Measurements from ENCODE around the gene CLEC6A.
"Not testable (repeated sequence)": the region's sequence is repeated elsewhere in the genome, so short reads cannot be mapped to it uniquely, and the experiment has no call there.

CLEC6A gene

DNA sequence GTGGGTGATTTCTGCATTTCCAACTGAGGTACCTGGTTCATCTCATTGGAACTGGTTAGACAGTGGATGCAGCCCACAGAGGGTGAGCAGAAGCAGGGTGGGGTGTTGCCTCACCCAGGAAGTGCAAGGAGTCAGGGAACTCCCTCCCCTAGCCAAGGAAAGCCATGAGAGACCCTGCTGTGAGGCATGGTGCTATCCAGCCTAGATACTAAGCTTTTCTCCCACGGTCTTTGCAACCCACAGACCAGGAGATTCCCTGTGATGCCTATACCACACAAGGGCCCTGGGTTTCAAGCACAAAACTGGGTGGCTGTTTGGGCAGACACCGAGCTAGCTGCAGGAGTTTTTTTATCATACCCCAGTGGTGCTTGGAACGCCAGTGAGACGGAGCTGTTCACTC lies 39.9 kb downstream of the CLEC6A start:
- not testable (repeated sequence) for DNase-seq (ENCODE audit: low spot score)

- DNase-seq (ENCODE audit: low spot score), result not testable (repeated sequence)
These were observed 40.3 kb downstream of the CLEC6A start for GRCh38 chr12:8496074-8496473.

GRCh38 chr12:8499616-8500015 lies 43.9 kb downstream of the CLEC6A start:
- no peak for DNase-seq (ENCODE audit: low spot score)

GRCh38 chr12:8501720-8502119 lies 46.0 kb downstream of the CLEC6A start:
- no peak for DNase-seq (ENCODE audit: low spot score)

DNA sequence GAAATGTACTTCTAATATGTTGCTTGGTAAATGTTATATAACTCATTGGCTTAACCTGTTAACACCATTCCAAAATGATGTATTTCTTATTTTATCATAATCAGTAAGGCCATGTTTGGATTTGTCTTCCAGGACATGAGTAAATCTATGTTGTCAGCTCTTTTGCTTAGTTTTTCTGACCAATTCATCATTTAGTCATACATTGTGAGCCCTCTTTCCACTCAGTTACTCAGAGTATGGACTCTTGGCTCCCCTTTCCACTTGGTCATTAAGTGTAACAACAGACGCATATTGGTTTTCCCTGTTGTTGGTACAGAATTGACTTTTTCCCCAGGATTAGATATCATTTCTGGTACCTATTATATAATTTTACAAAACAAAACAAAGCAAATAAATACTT lies 48.6 kb downstream of the CLEC6A start:
- DNase-seq (ENCODE audit: low spot score), result no peak

DNA sequence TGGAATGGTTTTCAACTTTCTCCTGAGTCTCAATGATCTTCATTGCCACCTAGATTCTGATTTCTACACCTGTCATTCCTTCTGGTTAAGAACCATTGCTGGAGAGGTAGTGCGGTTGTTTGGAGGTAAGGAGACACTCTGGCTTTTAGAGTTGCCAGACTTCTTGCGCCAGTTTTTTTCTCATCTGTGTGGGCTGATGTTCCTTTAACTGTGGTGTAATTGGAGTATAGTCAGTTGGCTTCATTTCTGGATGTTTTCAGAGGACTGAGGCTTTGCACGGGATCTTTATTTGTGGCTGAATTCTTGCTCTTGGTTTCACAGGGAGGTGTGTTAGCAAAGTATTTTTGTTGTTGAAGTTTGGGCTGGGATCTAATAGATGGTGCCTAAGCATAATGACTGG lies 51.8 kb downstream of the CLEC6A start:
- DNase-seq (ENCODE audit: low spot score), result no peak

GRCh38 chr12:8508223-8508622 lies 52.5 kb downstream of the CLEC6A start:
- no peak for DNase-seq (ENCODE audit: low spot score)

- no peak for DNase-seq (ENCODE audit: low spot score)
These were observed 53.4 kb downstream of the CLEC6A start for GRCh38 chr12:8508910-8509841.

DNA sequence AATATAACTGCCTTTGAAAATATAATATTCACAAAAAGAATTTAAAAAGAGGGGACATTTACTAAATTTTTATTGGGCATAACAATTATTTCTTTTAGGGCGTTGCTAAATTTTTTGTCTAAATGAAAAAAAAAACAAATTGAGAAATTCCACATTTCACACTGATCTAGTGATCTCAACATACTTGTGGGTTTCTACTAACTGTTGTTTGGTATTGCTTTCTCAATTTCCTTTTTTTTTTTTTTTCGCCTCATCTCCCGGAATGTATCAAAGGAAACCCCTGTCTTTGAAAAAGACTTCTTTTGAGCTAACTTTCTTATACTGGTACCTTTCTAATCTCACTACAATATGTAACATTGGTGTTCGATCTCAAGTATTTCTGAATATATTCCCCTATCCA lies 57.5 kb downstream of the CLEC6A start, which contains the start of gene CLEC4D:
CLEC4D (plus strand) TSS at position 248 of the 400 bp plus-strand sequence. CDS start 230 bp downstream, outside the sequence.
- no peak for DNase-seq (ENCODE audit: low spot score)

DNA sequence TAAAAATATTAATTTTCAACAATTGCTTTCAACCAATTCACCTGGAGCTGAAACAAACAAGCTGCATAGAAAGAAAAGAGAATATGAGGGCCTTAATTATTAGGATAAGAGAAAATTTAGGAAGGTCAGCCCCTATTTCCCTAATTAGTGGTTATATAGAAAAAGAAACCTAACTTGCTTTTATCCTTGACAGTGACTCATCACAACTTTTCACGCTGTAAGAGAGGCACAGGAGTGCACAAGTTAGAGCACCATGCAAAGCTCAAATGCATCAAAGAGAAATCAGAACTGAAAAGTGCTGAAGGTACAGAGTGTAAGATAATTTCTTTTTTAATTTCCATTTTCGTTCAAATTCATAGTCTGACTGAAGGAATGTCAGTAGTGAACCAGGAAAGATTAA lies 62.2 kb downstream of the CLEC6A start:
- no peak for DNase-seq (ENCODE audit: low spot score)

GRCh38 chr12:8519171-8519570 lies 63.4 kb downstream of the CLEC6A start:
- DNase-seq (ENCODE audit: low spot score), result no peak

- DNase-seq (ENCODE audit: low spot score), result no peak
These were observed 71.7 kb downstream of the CLEC6A start for GRCh38 chr12:8527250-8528130.
